Nephron (organoid): ENCODE data around the gene BMPR1A.

Experiments
- H3K27ac Mint-ChIP-seq, 3 experiments: 2 replicates each; pipeline ENCODE4 v1.8.0; 2020; ENCODE audit warnings: mixed read lengths in 3 of 3, mild to moderate bottlenecking in 2 of 3, moderate library complexity in 1 of 3
- H3K27me3 Mint-ChIP-seq: 2 replicates; pipeline ENCODE4 v1.8.0; 2021; ENCODE audit warnings: low read depth, mild to moderate bottlenecking, moderate library complexity, mixed read lengths
- H3K36me3 Mint-ChIP-seq: 2 replicates; pipeline ENCODE4 v1.8.0; 2020; ENCODE audit warnings: low read depth, mixed read lengths
- H3K4me1 Mint-ChIP-seq: 2 replicates; pipeline ENCODE4 v1.8.0; 2020; ENCODE audit warnings: mixed read lengths
- H3K4me3 Mint-ChIP-seq, 3 experiments: 2 replicates each; pipeline ENCODE4 v1.8.0; 2020; ENCODE audit warnings: mild to moderate bottlenecking in 3 of 3, mixed read lengths in 3 of 3, moderate library complexity in 2 of 3
- H3K9me3 Mint-ChIP-seq: 2 replicates; pipeline ENCODE4 v1.8.0; 2020; ENCODE audit warnings: mixed read lengths
- CTCF ChIP-seq, 3 experiments: fragments of 200-600 bp; sonication (generic); IDR thresholded peaks; one replicate each; pipeline ENCODE4 v1.5.0; 2021; ENCODE audit warnings: antibody characterized with exemption in 3 of 3; ENCODE audit not compliant: unreplicated experiment in 3 of 3

Gene BMPR1A

GRCh38 chr10:86725980-86726676 lies 30.3 kb upstream of the BMPR1A start:
- H3K36me3 Mint-ChIP-seq = peaks cover 3% of the 10 kb centered on the region
- H3K4me1 Mint-ChIP-seq = peaks cover 4% of the 10 kb centered on the region
- no peak overlapping the region for H3K27ac Mint-ChIP-seq
- H3K9me3 Mint-ChIP-seq = no peaks in the 10 kb centered on the region
- H3K4me3 Mint-ChIP-seq = no peak overlapping the region
- H3K27me3 Mint-ChIP-seq = peaks cover 5% of the 10 kb centered on the region
- no peak for TF ChIP-seq CTCF (IDR thresholded peaks at IDR 0.05; ENCODE audit: unreplicated experiment in 3 of 3)

GRCh38 chr10:86726677-86726999 lies 29.8 kb upstream of the BMPR1A start:
- Mint-ChIP-seq H3K4me3 (no peak overlapping the region), H3K9me3 (no peaks in the 10 kb centered on the region), H3K4me1 (peaks cover 6% of the 10 kb centered on the region), H3K27me3 (peaks cover 5% of the 10 kb centered on the region), H3K27ac (no peak overlapping the region), H3K36me3 (peaks cover 3% of the 10 kb centered on the region)
- TF ChIP-seq CTCF (IDR thresholded peaks at IDR 0.05; ENCODE audit: unreplicated experiment in 3 of 3) = no peak

GRCh38 chr10:86727470-86727869 lies 28.9 kb upstream of the BMPR1A start:
- peaks cover 5% of the 10 kb centered on the region for H3K27me3 Mint-ChIP-seq
- H3K4me3 Mint-ChIP-seq = no peak overlapping the region
- peaks cover 10% of the 10 kb centered on the region for H3K4me1 Mint-ChIP-seq
- H3K9me3 Mint-ChIP-seq = no peaks in the 10 kb centered on the region
- H3K36me3 Mint-ChIP-seq = peaks cover 3% of the 10 kb centered on the region
- H3K27ac Mint-ChIP-seq = no peak overlapping the region
- no peak for TF ChIP-seq CTCF (IDR thresholded peaks at IDR 0.05; ENCODE audit: unreplicated experiment in 3 of 3)

- Mint-ChIP-seq H3K36me3 (peaks cover 3% of the 10 kb centered on the region), H3K9me3 (no peaks in the 10 kb centered on the region), H3K27ac (no peak overlapping the region), H3K27me3 (peaks cover 5% of the 10 kb centered on the region), H3K4me1 (peaks cover 15% of the 10 kb centered on the region), H3K4me3 (no peak overlapping the region)
- TF ChIP-seq CTCF (IDR thresholded peaks at IDR 0.05; ENCODE audit: unreplicated experiment in 3 of 3) = no peak
Observed at GRCh38 chr10:86728056-86728455, 28.4 kb upstream of the BMPR1A start.

GRCh38 chr10:86729677-86730076 lies 26.7 kb upstream of the BMPR1A start:
- no peaks in the 10 kb centered on the region for H3K9me3 Mint-ChIP-seq
- no peak for TF ChIP-seq CTCF (IDR thresholded peaks at IDR 0.05; ENCODE audit: unreplicated experiment in 3 of 3)
- H3K36me3 Mint-ChIP-seq = peaks cover 3% of the 10 kb centered on the region
- H3K4me1 Mint-ChIP-seq = peaks cover 31% of the 10 kb centered on the region
- peaks cover 5% of the 10 kb centered on the region for H3K27me3 Mint-ChIP-seq
- no peak overlapping the region for H3K4me3 Mint-ChIP-seq
- H3K27ac Mint-ChIP-seq = no peak overlapping the region

- TF ChIP-seq CTCF (IDR thresholded peaks at IDR 0.05; ENCODE audit: unreplicated experiment in 3 of 3) = no peak
Observed at GRCh38 chr10:86730227-86730626, 26.2 kb upstream of the BMPR1A start.

More at GRCh38 chr10:86730227-86730626, 26.2 kb upstream of the BMPR1A start:
- peaks cover 5% of the 10 kb centered on the region for H3K27me3 Mint-ChIP-seq
- peaks cover 3% of the 10 kb centered on the region for H3K36me3 Mint-ChIP-seq
- H3K27ac Mint-ChIP-seq = no peak overlapping the region
- H3K9me3 Mint-ChIP-seq = no peaks in the 10 kb centered on the region
- no peak overlapping the region for H3K4me3 Mint-ChIP-seq
- H3K4me1 Mint-ChIP-seq = peaks cover 36% of the 10 kb centered on the region
